Activated CD4-positive, alpha-beta T cell treated with anti-CD3 and anti-CD28 coated beads, Interleukin-2, amount 10 ng/mL, durations not matched to agents 7 days and 5 days (primary cell): ENCODE data around the gene HSPA5. TPM values are rescaled to one million over a fixed set of nuclear protein-coding genes. Genes with fewer than 3 reads are reported as not detected.
"Not testable (repeated sequence)": the region's sequence is repeated elsewhere in the genome, so short reads cannot be mapped to it uniquely, and the experiment has no call there.

ENCODE experiments used
- CTCF ChIA-PET: fragments of 350-600 bp; sonication (Branson Sonifier 250); formaldehyde crosslinking; loops from one replicate; lab custom pipeline; 2021; ENCODE audit warnings: antibody characterized with exemption; lab: Charles Lee
- POLR2A ChIA-PET: fragments of 350-600 bp; sonication (Branson Sonifier 250); formaldehyde crosslinking; loops from one replicate; lab custom pipeline; 2021; ENCODE audit warnings: antibody characterized with exemption; lab: Charles Lee
- DNase-seq: peaks from one replicate; pipeline ENCODE4 v3.0.0-alpha.2; 2020
- H3K27ac Mint-ChIP-seq: one replicate; pipeline ENCODE4 v1.8.0; 2021; ENCODE audit warnings: mild to moderate bottlenecking, moderate library complexity, mixed read lengths
- H3K27me3 Mint-ChIP-seq: one replicate; pipeline ENCODE4 v1.8.0; 2021; ENCODE audit warnings: mixed read lengths
- H3K36me3 Mint-ChIP-seq: one replicate; pipeline ENCODE4 v1.8.0; 2021; ENCODE audit warnings: low read depth, mixed read lengths
- H3K4me1 Mint-ChIP-seq: one replicate; pipeline ENCODE4 v1.8.0; 2021; ENCODE audit warnings: mixed read lengths
- H3K4me3 Mint-ChIP-seq: one replicate; pipeline ENCODE4 v1.8.0; 2021; ENCODE audit warnings: mild to moderate bottlenecking, moderate library complexity, mixed read lengths
- H3K9me3 Mint-ChIP-seq: one replicate; pipeline ENCODE4 v1.8.0; 2021; ENCODE audit warnings: mixed read lengths
- total RNA-seq, 2 experiments: library from RNA; stranded (reverse); gene quantifications; one replicate each; pipeline ENCODE4 v1.2.3, GENCODE V29; 2021

HSPA5 gene
- total RNA-seq, 2 experiments from 2014 or later, result 124 to 127 TPM

GRCh38 chr9:125239631-125240597, 1.2 kb downstream of the HSPA5 start:
- Mint-ChIP-seq H3K27ac (peak overlapping the region; percentile 99), H3K4me1 (peaks cover 47% of the 10 kb centered on the region), H3K4me3 (peak overlapping the region; percentile 96), H3K9me3 (no peaks in the 10 kb centered on the region), H3K27me3 (no peaks in the 10 kb centered on the region), H3K36me3 (peaks cover 71% of the 10 kb centered on the region)
- no peak for DNase-seq
- ChIA-PET POLR2A (interaction anchor here (1.3 to 1.8 kb wide), 2 partner anchors 21 to 378 kb away, joined by 3 to 13 read pairs; partner anchors contain the start of genes ARPC5L and GAPVD1), CTCF (interaction anchor here (2.0 to 3.5 kb wide), 2 partner anchors 8 to 21 kb away, joined by 10 to 14 read pairs; partner anchors contain the start of gene GAPVD1)

DNA sequence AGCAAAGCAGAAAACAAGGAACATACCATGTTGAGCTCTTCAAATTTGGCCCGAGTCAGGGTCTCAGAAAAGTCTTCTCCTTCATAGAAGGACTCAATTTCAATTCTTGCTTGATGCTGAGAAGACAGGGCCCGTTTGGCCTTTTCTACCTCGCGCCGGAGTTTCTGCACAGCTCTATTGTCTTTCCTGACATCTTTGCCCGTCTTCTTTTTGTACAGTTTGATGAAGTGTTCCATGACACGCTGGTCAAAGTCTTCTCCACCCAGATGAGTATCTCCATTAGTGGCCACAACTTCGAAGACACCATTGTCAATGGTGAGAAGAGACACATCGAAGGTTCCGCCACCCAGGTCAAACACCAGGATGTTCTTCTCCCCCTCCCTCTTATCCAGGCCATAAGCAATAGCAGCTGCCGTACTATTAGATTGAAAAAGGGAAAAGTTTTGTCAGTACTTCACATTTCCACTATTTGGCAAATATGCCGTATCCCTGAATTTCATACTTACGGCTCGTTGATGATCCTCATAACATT, 2.2 kb downstream of the HSPA5 start:
- CTCF ChIA-PET, result interaction anchor here (1.4 kb wide), 1 partner anchor 169 kb away, joined by 3 read pairs; no protein-coding TSS in a partner anchor
- Mint-ChIP-seq H3K27ac (peak overlapping the region; percentile 67), H3K27me3 (no peaks in the 10 kb centered on the region), H3K4me1 (peaks cover 47% of the 10 kb centered on the region), H3K4me3 (peak overlapping the region; percentile 96), H3K9me3 (no peaks in the 10 kb centered on the region), H3K36me3 (peaks cover 75% of the 10 kb centered on the region)
- DNase-seq, result no peak
- POLR2A ChIA-PET, result no interaction called here

- POLR2A ChIA-PET, result interaction anchor here (0.6 kb wide), 1 partner anchor 684 kb away, joined by 9 read pairs; no protein-coding TSS in a partner anchor
- CTCF ChIA-PET, result interaction anchor here (0.6 to 1.4 kb wide), 3 partner anchors 97 to 418 kb away, joined by 3 to 4 read pairs (median 3); no protein-coding TSS in a partner anchor
- Mint-ChIP-seq H3K4me3 (peak overlapping the region; percentile 96), H3K36me3 (peaks cover 80% of the 10 kb centered on the region), H3K27me3 (no peaks in the 10 kb centered on the region), H3K4me1 (peaks cover 47% of the 10 kb centered on the region), H3K9me3 (no peaks in the 10 kb centered on the region), H3K27ac (peak overlapping the region; percentile 41)
- DNase-seq, result no peak
Measured at GRCh38 chr9:125238127-125238914, 2.8 kb downstream of the HSPA5 start.

- H3K9me3 Mint-ChIP-seq, POLR2A ChIA-PET, DNase-seq, H3K27me3 Mint-ChIP-seq: not testable (repeated sequence)
- CTCF ChIA-PET, result interaction anchor here (0.6 to 1.2 kb wide), 5 partner anchors 25 to 121 kb away, joined by 3 to 4 read pairs (median 4); partner anchors contain the start of gene GAPVD1
- peak overlapping the region; percentile 7 for H3K4me3 Mint-ChIP-seq
- peaks cover 42% of the 10 kb centered on the region for H3K4me1 Mint-ChIP-seq
- peak overlapping the region; percentile 1 for H3K27ac Mint-ChIP-seq
- peaks cover 77% of the 10 kb centered on the region for H3K36me3 Mint-ChIP-seq
Measured at GRCh38 chr9:125236520-125237159, 4.5 kb downstream of the HSPA5 start.

DNA sequence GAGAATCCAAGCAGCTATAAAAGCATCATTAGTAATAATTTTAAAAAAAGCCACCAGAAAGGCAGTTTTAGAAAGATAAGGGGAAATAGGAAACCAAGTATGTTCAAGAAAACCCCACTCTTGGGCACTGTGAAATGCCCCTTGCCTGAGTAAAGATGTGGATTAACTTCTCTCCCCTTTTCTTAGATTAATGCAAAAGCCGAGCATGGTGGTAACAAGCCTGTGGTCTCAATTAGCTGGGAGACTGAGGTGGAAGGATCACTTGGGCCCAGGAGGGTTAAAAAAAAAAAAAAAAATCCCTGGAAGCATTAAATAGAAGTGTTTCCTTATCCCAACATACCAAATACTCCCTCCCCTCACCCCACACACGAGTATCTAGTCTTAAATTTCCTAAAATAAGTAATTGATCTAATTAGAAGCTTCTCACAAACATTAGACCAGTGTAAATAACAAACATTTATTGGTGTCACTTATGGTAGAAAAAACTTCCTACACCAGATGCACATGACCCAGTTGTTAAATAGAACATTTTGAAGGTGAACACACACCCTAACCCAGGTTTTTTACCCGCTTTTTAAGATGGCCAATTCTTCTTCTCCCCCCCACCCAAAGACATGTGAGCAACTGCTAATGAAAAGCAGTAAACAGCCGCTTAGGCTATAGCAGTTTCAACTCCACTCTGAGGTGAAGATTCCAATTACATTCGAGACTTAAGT, 5.2 kb downstream of the HSPA5 start:
- H3K4me3 Mint-ChIP-seq, result no peak overlapping the region
- H3K27ac Mint-ChIP-seq, result no peak overlapping the region
- ChIA-PET POLR2A (interaction anchor here (0.6 kb wide), 1 partner anchor 45 kb away, joined by 3 read pairs; no protein-coding TSS in a partner anchor), CTCF (interaction anchor here (0.6 to 2.2 kb wide), 4 partner anchors 9 to 90 kb away, joined by 3 to 6 read pairs (median 4); no protein-coding TSS in a partner anchor)
- no peak for DNase-seq
- H3K27me3 Mint-ChIP-seq, result no peaks in the 10 kb centered on the region
- H3K4me1 Mint-ChIP-seq, result peaks cover 42% of the 10 kb centered on the region
- no peaks in the 10 kb centered on the region for H3K9me3 Mint-ChIP-seq
- H3K36me3 Mint-ChIP-seq, result peaks cover 71% of the 10 kb centered on the region

- CTCF ChIA-PET, result interaction anchor here (0.5 to 2.2 kb wide), 2 partner anchors 11 to 35 kb away, joined by 3 to 6 read pairs; no protein-coding TSS in a partner anchor
- Mint-ChIP-seq H3K36me3 (peaks cover 59% of the 10 kb centered on the region), H3K4me1 (peaks cover 39% of the 10 kb centered on the region)
- POLR2A ChIA-PET, DNase-seq, H3K27ac Mint-ChIP-seq, H3K27me3 Mint-ChIP-seq, H3K9me3 Mint-ChIP-seq, H3K4me3 Mint-ChIP-seq: not testable (repeated sequence)
Measured at GRCh38 chr9:125234099-125234498, 7.0 kb downstream of the HSPA5 start.

- H3K9me3 Mint-ChIP-seq, result no peaks in the 10 kb centered on the region
- H3K4me1 Mint-ChIP-seq, result peaks cover 35% of the 10 kb centered on the region
- H3K27ac Mint-ChIP-seq, result peak overlapping the region; percentile 33
- peaks cover 55% of the 10 kb centered on the region for H3K36me3 Mint-ChIP-seq
- H3K27me3 Mint-ChIP-seq, result no peaks in the 10 kb centered on the region
- CTCF ChIA-PET, result interaction anchor here (2.2 kb wide), 1 partner anchor 11 kb away, joined by 6 read pairs; no protein-coding TSS in a partner anchor
- no peak overlapping the region for H3K4me3 Mint-ChIP-seq
- no peak for DNase-seq
- POLR2A ChIA-PET, result no interaction called here
Measured at GRCh38 chr9:125233678-125234077, 7.5 kb downstream of the HSPA5 start.

- no peaks in the 10 kb centered on the region for H3K27me3 Mint-ChIP-seq
- H3K9me3 Mint-ChIP-seq, result no peaks in the 10 kb centered on the region
- H3K4me3 Mint-ChIP-seq, result no peak overlapping the region
- no peak overlapping the region for H3K27ac Mint-ChIP-seq
- no peak for DNase-seq
- H3K36me3 Mint-ChIP-seq, result peaks cover 14% of the 10 kb centered on the region
- H3K4me1 Mint-ChIP-seq, result no peaks in the 10 kb centered on the region
- ChIA-PET CTCF (no interaction called here), POLR2A (no interaction called here)
Measured at GRCh38 chr9:125227761-125228160, 13.4 kb downstream of the HSPA5 start.

DNA sequence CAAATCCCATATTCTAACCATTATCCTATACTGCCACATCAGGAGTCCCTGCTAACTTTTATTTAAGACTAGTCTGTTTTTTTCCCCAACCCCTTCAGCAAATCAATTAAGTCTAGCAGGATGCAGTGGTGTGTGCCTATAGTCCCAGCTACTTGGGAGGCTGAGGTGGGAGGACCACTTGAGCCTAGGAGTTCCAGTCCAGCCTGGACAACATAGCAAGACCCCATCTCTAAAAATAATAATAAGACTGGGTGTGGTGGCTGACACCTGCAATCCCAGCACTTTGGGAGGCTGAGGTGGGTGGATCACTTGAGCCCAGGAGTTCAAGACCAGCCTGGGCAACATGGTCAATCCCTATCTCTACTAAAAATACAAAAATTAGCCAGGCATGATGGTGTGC, 16.3 kb downstream of the HSPA5 start:
- POLR2A ChIA-PET, H3K27me3 Mint-ChIP-seq, H3K9me3 Mint-ChIP-seq, H3K4me3 Mint-ChIP-seq, H3K4me1 Mint-ChIP-seq, H3K27ac Mint-ChIP-seq, DNase-seq: not testable (repeated sequence)
- peaks cover 21% of the 10 kb centered on the region for H3K36me3 Mint-ChIP-seq
- CTCF ChIA-PET, result interaction anchor here (1.3 kb wide), 1 partner anchor 16 kb away, joined by 4 read pairs; the partner anchor contains the start of gene HSPA5

DNA sequence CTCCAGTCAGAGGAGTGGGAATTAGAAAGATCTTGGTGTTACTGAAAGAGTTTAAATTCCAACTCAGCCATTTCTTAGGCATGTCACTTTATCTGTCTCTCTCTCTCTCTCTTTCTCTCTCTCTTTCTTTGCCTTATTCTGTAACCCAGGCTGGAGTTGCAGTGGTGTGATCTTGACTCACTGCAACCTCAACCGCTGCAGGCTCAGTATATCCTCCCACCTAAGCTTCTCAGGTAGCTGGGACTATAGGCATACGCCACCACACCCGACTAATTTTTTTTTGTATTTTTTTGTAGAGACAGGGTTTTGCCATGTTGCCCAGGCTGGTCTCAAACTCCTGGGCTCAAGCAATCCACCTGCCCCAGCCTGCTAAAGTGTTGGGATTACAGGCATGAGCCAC, 22.5 kb downstream of the HSPA5 start:
- peaks cover 17% of the 10 kb centered on the region for H3K36me3 Mint-ChIP-seq
- CTCF ChIA-PET, result interaction anchor here (0.7 to 1.6 kb wide), 2 partner anchors 14 to 16 kb away, joined by 3 to 4 read pairs; no protein-coding TSS in a partner anchor
- H3K4me1 Mint-ChIP-seq, result no peaks in the 10 kb centered on the region
- H3K9me3 Mint-ChIP-seq, result no peaks in the 10 kb centered on the region
- H3K27ac Mint-ChIP-seq, result no peak overlapping the region
- H3K4me3 Mint-ChIP-seq, result no peak overlapping the region
- no peak for DNase-seq
- POLR2A ChIA-PET, result no interaction called here
- H3K27me3 Mint-ChIP-seq, result no peaks in the 10 kb centered on the region

GRCh38 chr9:125214186-125214585, 27.0 kb downstream of the HSPA5 start:
- ChIA-PET POLR2A (no interaction called here), CTCF (interaction anchor here (0.9 kb wide), 1 partner anchor 12 kb away, joined by 3 read pairs; no protein-coding TSS in a partner anchor)
- DNase-seq, result no peak
- no peaks in the 10 kb centered on the region for H3K27me3 Mint-ChIP-seq
- no peaks in the 10 kb centered on the region for H3K9me3 Mint-ChIP-seq
- H3K27ac Mint-ChIP-seq, result no peak overlapping the region
- peaks cover 14% of the 10 kb centered on the region for H3K36me3 Mint-ChIP-seq
- no peaks in the 10 kb centered on the region for H3K4me1 Mint-ChIP-seq
- no peak overlapping the region for H3K4me3 Mint-ChIP-seq
